Mucosa of stomach (tissue), 1 donor: ENCODE measurements around the gene CFAP74.

Experiments
- H3K27me3 ChIP-seq: one replicate; pipeline ENCODE4 v1.7.0; 2013; ENCODE audit warnings: mild to moderate bottlenecking, low read length; ENCODE audit not compliant: control insufficient read depth, insufficient read depth
- H3K36me3 ChIP-seq: one replicate; pipeline ENCODE4 v1.7.0; 2013; ENCODE audit warnings: low read length; ENCODE audit not compliant: control insufficient read depth, insufficient read depth
- H3K4me1 ChIP-seq: one replicate; pipeline ENCODE4 v1.7.0; 2013; ENCODE audit warnings: mild to moderate bottlenecking, low read length; ENCODE audit not compliant: control insufficient read depth, insufficient read depth
- H3K4me3 ChIP-seq: one replicate; pipeline ENCODE4 v1.7.0; 2013; ENCODE audit warnings: low read length
- H3K9ac ChIP-seq: one replicate; pipeline ENCODE4 v1.7.0; 2013; ENCODE audit warnings: mild to moderate bottlenecking, low read length, moderate library complexity
- H3K9me3 ChIP-seq: one replicate; pipeline ENCODE4 v1.7.0; 2013; ENCODE audit warnings: mild to moderate bottlenecking, low read length, moderate library complexity; ENCODE audit not compliant: control insufficient read depth
- donor health status: Pancreatic carcinoma.

CFAP74 gene

DNA sequence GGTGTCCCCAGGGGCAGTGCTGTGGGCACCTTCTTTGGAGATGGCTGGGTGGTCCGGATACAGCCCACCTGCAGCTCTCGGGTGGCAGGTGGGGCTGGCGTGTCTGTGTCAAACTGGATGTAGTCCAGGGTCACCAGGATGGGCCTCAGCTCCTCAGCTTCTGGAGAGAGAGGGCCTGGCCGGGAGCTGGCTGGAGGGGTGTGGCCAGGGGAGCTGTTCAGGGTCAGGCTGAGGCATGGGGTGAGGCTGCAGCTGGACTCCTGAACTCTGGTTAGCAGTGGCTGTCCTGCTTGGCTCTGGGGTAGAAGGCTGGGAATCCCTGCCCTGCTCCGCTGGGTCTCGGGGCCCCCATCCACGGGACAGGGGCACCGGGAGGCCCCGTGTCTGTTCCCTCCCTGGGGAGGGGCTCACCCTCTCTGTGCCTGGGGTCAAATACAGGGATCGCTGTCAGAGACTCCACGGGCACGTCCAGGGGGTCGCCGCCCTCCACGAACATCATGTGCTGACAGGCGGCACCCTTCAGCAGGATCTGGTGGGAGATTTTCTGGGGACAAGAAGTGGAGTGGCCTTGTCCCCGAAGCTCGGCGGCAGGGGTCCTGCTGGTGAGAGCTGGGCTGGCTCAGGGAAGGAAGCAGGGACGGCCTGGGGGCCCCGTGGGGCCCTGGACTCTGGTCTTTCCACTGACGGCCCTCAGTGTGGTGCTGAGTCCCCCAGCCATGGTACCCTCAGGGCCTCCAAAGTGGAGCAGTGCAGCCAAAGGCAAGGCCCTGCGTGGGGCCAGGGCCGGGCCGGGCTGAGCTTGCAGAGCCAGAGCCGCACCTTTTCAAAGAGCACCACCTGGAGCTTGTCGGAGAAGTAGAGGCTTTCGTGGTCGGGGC, 80.4 kb downstream of the CFAP74 start:
- no peaks in the 10 kb centered on the region for H3K9me3 ChIP-seq
- H3K27me3 ChIP-seq: no peaks in the 10 kb centered on the region
- no peaks in the 10 kb centered on the region for H3K36me3 ChIP-seq
- no peak overlapping the region for H3K9ac ChIP-seq
- peaks cover 22% of the 10 kb centered on the region for H3K4me1 ChIP-seq
- no peak overlapping the region for H3K4me3 ChIP-seq

DNA sequence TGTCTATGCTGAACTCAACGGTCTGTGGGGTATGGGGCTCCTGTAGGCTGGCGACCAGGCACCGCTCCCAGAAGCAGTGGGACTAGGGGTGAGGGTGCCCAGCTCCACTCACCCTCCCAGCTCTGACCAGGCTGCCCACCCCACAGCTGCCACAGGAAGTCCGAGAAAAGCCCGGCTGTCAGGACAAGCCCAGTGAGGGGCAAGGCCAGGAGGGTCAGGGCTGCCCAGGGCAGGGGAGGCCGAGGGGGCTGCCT, 81.0 kb downstream of the CFAP74 start:
- H3K4me3 ChIP-seq: no peak overlapping the region
- no peaks in the 10 kb centered on the region for H3K36me3 ChIP-seq
- peaks cover 25% of the 10 kb centered on the region for H3K4me1 ChIP-seq
- no peak overlapping the region for H3K9ac ChIP-seq
- H3K9me3 ChIP-seq: no peaks in the 10 kb centered on the region
- peaks cover 5% of the 10 kb centered on the region for H3K27me3 ChIP-seq

- Histone ChIP-seq H3K4me3 (no peak overlapping the region), H3K36me3 (no peaks in the 10 kb centered on the region), H3K9me3 (no peaks in the 10 kb centered on the region), H3K27me3 (peaks cover 5% of the 10 kb centered on the region), H3K4me1 (peaks cover 25% of the 10 kb centered on the region), H3K9ac (no peak overlapping the region)
Observed at GRCh38 chr1:1921901-1922701, 81.5 kb downstream of the CFAP74 start.

DNA sequence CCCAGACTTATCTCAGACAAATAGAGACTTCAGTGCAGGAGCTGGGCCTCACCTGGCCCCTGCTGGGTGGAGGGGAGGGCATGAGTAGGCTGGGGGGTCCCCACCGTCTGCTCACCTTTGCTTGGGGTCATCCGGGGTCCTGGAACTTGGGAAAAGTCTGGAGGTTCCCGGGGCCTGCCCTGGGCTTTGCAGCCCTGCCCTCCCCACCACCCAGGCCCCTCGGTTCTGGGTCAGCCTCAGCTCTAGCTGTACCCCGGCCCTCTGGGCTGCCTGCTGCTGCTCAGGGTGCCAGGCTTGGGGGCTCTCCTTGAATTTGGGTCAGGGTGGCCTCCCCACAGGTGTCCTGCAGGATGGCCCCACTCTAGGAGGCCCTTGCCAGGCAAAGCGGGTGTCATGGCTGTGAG, 82.1 kb downstream of the CFAP74 start:
- Histone ChIP-seq H3K4me3 (no peak overlapping the region), H3K36me3 (no peaks in the 10 kb centered on the region), H3K9me3 (no peaks in the 10 kb centered on the region), H3K4me1 (peaks cover 26% of the 10 kb centered on the region), H3K27me3 (peaks cover 5% of the 10 kb centered on the region), H3K9ac (no peak overlapping the region)

- peaks cover 32% of the 10 kb centered on the region for H3K4me1 ChIP-seq
- no peaks in the 10 kb centered on the region for H3K36me3 ChIP-seq
Observed at GRCh38 chr1:1920608-1921458, 82.8 kb downstream of the CFAP74 start.

GRCh38 chr1:1920057-1920607, 83.5 kb downstream of the CFAP74 start:
- no peak overlapping the region for H3K9ac ChIP-seq
- no peaks in the 10 kb centered on the region for H3K36me3 ChIP-seq
- peaks cover 36% of the 10 kb centered on the region for H3K4me1 ChIP-seq
- H3K27me3 ChIP-seq: peaks cover 8% of the 10 kb centered on the region
- H3K9me3 ChIP-seq: no peaks in the 10 kb centered on the region
- no peak overlapping the region for H3K4me3 ChIP-seq

More at GRCh38 chr1:1920608-1921458, 82.8 kb downstream of the CFAP74 start:
- H3K9ac ChIP-seq: no peak overlapping the region
- peaks cover 8% of the 10 kb centered on the region for H3K27me3 ChIP-seq
- no peak overlapping the region for H3K4me3 ChIP-seq
- H3K9me3 ChIP-seq: no peaks in the 10 kb centered on the region

- H3K9ac ChIP-seq: peak overlapping the region; percentile 28
- peaks cover 36% of the 10 kb centered on the region for H3K4me1 ChIP-seq
- peaks cover 8% of the 10 kb centered on the region for H3K27me3 ChIP-seq
- no peaks in the 10 kb centered on the region for H3K36me3 ChIP-seq
- H3K9me3 ChIP-seq: no peaks in the 10 kb centered on the region
- H3K4me3 ChIP-seq: peak overlapping the region; percentile 19
Observed at GRCh38 chr1:1919304-1920056, 84.1 kb downstream of the CFAP74 start.

- Histone ChIP-seq H3K9ac (peak within 1 kb of the TSS; percentile 28), H3K4me1 (peaks cover 36% of the 10 kb centered on the region), H3K4me3 (peak within 1 kb of the TSS; percentile 19), H3K27me3 (peaks cover 8% of the 10 kb centered on the region), H3K36me3 (no peaks in the 10 kb centered on the region), H3K9me3 (no peaks in the 10 kb centered on the region)
Observed at GRCh38 chr1:1918901-1919303, 84.7 kb downstream of the CFAP74 start, which contains the start of gene TMEM52. TMEM52 (minus strand) TSS chr1:1919279; CDS start chr1:1919265, 14 bp downstream.

DNA sequence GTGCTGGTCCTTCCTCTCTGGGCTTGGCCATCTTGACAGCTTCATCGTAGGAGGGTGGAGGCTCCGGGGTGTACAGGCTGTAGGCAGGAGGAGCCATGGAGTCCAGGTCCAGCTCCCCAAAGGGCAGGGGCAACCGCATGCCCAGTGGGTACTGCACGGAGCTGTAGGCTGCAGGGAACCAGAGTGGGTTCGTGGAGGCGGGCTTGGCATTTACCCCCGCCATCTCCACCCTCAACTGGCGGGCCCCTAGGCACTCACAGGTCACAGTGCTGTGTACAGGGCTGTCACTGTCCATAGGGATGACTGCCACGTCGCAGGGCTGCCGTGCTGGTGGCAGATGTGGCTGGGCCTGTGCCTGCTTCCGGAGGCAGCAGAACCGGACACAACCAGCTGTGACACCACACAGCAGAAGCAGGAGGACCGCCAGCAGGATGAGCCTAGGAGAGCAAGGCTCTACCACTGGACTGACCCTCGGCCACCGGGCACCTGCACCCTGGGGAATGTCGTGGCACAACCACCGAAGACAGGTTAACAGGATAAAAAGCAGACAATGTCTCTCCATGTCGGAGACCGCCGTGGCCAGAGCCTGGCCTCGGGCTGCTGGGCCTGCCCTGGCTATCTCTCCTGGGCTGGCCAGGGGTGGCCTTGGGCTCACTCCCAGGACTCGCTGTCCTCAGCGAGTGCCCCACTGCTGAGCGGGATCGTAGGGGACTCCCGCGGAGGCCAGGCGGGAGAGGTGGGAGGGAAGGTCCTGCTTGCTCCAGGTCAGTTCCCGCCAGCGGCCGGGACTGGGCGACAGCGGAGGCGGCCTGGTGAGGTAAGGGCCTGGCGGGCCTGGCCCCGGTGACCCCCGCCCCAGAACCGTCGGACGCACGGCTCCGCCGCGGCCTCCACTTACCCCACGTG, 85.3 kb downstream of the CFAP74 start:
- H3K4me1 ChIP-seq: peaks cover 36% of the 10 kb centered on the region
- H3K9ac ChIP-seq: peak overlapping the region; percentile 28
- peak overlapping the region; percentile 19 for H3K4me3 ChIP-seq
- H3K9me3 ChIP-seq: no peaks in the 10 kb centered on the region
- H3K27me3 ChIP-seq: peaks cover 8% of the 10 kb centered on the region
- no peaks in the 10 kb centered on the region for H3K36me3 ChIP-seq

DNA sequence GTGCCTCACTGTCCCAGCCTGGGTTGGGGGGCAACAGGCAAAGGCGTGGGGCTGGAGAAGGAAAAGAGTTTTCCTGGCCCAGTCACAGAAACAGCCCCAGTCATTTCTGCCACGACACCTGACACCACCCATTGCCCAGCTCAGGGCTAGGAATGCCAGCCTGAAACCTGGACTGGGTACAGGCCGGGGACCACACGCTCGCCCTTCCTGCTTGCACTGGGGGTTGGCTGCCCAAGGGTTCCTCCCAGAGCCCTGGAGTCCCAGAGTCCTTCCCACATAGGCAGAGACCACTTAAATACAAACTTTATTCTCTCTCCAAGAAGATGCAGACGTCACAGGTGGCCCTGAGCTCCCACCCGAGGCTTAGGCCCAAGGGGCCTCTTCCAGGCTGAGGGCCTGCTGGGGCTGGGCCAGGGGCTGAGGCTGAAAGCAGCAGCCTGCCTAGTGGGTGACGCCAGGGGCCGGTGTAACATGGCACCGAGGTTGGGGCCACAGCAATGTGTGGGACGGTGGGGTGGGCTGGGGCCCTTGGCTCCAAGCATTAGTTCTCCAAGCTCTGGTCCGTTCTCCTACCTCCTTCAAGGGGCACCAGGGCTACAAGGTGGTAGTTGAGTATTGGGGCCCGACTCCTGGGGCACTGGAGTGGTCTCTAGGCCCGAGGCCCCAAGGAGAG, 86.1 kb downstream of the CFAP74 start:
- no peak overlapping the region for H3K4me3 ChIP-seq
- no peaks in the 10 kb centered on the region for H3K36me3 ChIP-seq
- H3K4me1 ChIP-seq: peaks cover 32% of the 10 kb centered on the region
- H3K9me3 ChIP-seq: no peaks in the 10 kb centered on the region
- H3K27me3 ChIP-seq: peaks cover 8% of the 10 kb centered on the region
- H3K9ac ChIP-seq: no peak overlapping the region
